OCI-M1 (cell line): ENCODE data around the gene HTR4.
A peak's percentile ranks its signal among the peaks of the same experiment; 100 is the strongest.

Source experiments
- DNase-seq: peaks from one replicate; lab custom pipeline; 2025; lab: John Stamatoyannopoulos, UW

HTR4 gene

GRCh38 chr5:148663509-148663908 is 9.2 kb upstream of the HTR4 start:
- no peak for DNase-seq

GRCh38 chr5:148660346-148660660 is 6.0 kb upstream of the HTR4 start:
- DNase-seq, result no peak

GRCh38 chr5:148659641-148660345 is 5.5 kb upstream of the HTR4 start:
- DNase-seq, result no peak

- DNase-seq, result no peak
Observed at GRCh38 chr5:148653291-148653835, 964 bp downstream of the HTR4 start.

- no peak for DNase-seq
Observed at GRCh38 chr5:148651528-148651927, 2.8 kb downstream of the HTR4 start.

GRCh38 chr5:148645527-148645926 is 8.8 kb downstream of the HTR4 start:
- no peak for DNase-seq

- no peak for DNase-seq
Observed at GRCh38 chr5:148641735-148642134, 12.6 kb downstream of the HTR4 start.

GRCh38 chr5:148640471-148640870 is 13.9 kb downstream of the HTR4 start:
- no peak for DNase-seq

- DNase-seq, result peak; percentile 93
Observed at GRCh38 chr5:148639081-148639480, 15.2 kb downstream of the HTR4 start.

GRCh38 chr5:148636353-148636752 is 18.0 kb downstream of the HTR4 start:
- DNase-seq, result no peak

- no peak for DNase-seq
Observed at GRCh38 chr5:148635321-148636083, 18.8 kb downstream of the HTR4 start.

- no peak for DNase-seq
Observed at GRCh38 chr5:148633067-148633377, 21.3 kb downstream of the HTR4 start.

- no peak for DNase-seq
Observed at GRCh38 chr5:148632255-148633066, 21.9 kb downstream of the HTR4 start.

GRCh38 chr5:148626986-148627385 is 27.3 kb downstream of the HTR4 start:
- no peak for DNase-seq

- DNase-seq, result no peak
Observed at GRCh38 chr5:148626081-148626613, 28.2 kb downstream of the HTR4 start.

GRCh38 chr5:148625250-148625649 is 29.1 kb downstream of the HTR4 start:
- DNase-seq, result no peak

- DNase-seq, result no peak
Observed at GRCh38 chr5:148623741-148624140, 30.6 kb downstream of the HTR4 start.

- DNase-seq, result no peak
Observed at GRCh38 chr5:148623101-148623500, 31.2 kb downstream of the HTR4 start.

GRCh38 chr5:148620696-148621095 is 33.6 kb downstream of the HTR4 start:
- peak; percentile 79 for DNase-seq

GRCh38 chr5:148620091-148620490 is 34.2 kb downstream of the HTR4 start:
- DNase-seq, result no peak

- peak; percentile 14 for DNase-seq
Observed at GRCh38 chr5:148619484-148619883, 34.8 kb downstream of the HTR4 start.

- no peak for DNase-seq
Observed at GRCh38 chr5:148615644-148616275, 38.6 kb downstream of the HTR4 start.
